ACHN (cell line): ENCODE data around the gene CLEC4F.

Experiments used
- DNase-seq: peaks from one replicate; pipeline ENCODE4 v3.0.0-alpha.2; 2015
- in situ Hi-C: cut with HindIII; loops from 2 replicates; pipeline ENCODE4 v1.10.0; 2017; ENCODE audit warnings: low sequenced_read_pairs, low pct_ligation_motif_present, low pct_unique_long_range_greater_than_20kb

CLEC4F gene

GRCh38 chr2:70796262-70796661 lies 24.1 kb downstream of the CLEC4F start:
- in situ Hi-C loops, result loop anchor here (25.0 kb wide), 1 partner anchor 109 kb away; no protein-coding TSS in a partner anchor
- no peak for DNase-seq

- DNase-seq, result no peak
- in situ Hi-C loops, result loop anchor here (25.0 kb wide), 1 partner anchor 108 kb away; no protein-coding TSS in a partner anchor
Observed at GRCh38 chr2:70795164-70795995, 25.0 kb downstream of the CLEC4F start.

GRCh38 chr2:70793450-70793849 lies 26.9 kb downstream of the CLEC4F start:
- DNase-seq, result no peak
- in situ Hi-C loops, result loop anchor here (25.0 kb wide), 1 partner anchor 106 kb away; no protein-coding TSS in a partner anchor

- in situ Hi-C loops, result loop anchor here (25.0 kb wide), 1 partner anchor 103 kb away; no protein-coding TSS in a partner anchor
- no peak for DNase-seq
Observed at GRCh38 chr2:70790136-70790828, 30.1 kb downstream of the CLEC4F start, which contains the start of gene FIGLA. TSS of gene FIGLA (minus strand) at chr2:70790643. CDS start at chr2:70790638, 5 bp downstream.

- DNase-seq, result peak; percentile 64
- in situ Hi-C loops, result loop anchor here (25.0 kb wide), 1 partner anchor 102 kb away; no protein-coding TSS in a partner anchor
Observed at GRCh38 chr2:70789304-70790135, 30.9 kb downstream of the CLEC4F start.

- in situ Hi-C loops, result loop anchor here (25.0 kb wide), 1 partner anchor 98 kb away; no protein-coding TSS in a partner anchor
- peak; percentile 61 for DNase-seq
Observed at GRCh38 chr2:70785137-70785911, 35.1 kb downstream of the CLEC4F start.

- no peak for DNase-seq
- in situ Hi-C loops, result loop anchor here (25.0 kb wide), 1 partner anchor 97 kb away; no protein-coding TSS in a partner anchor
Observed at GRCh38 chr2:70784320-70784719, 36.1 kb downstream of the CLEC4F start.

- in situ Hi-C loops, result loop anchor here (25.0 kb wide), 1 partner anchor 93 kb away; no protein-coding TSS in a partner anchor
- peak; percentile 14 for DNase-seq
Observed at GRCh38 chr2:70779911-70780545, 40.4 kb downstream of the CLEC4F start.

GRCh38 chr2:70779491-70779890 lies 40.9 kb downstream of the CLEC4F start:
- in situ Hi-C loops, result loop anchor here (25.0 kb wide), 1 partner anchor 92 kb away; no protein-coding TSS in a partner anchor
- no peak for DNase-seq

- no peak for DNase-seq
- in situ Hi-C loops, result loop anchor here (25.0 kb wide), 1 partner anchor 91 kb away; no protein-coding TSS in a partner anchor
Observed at GRCh38 chr2:70778676-70779075, 41.7 kb downstream of the CLEC4F start.

- no peak for DNase-seq
- in situ Hi-C loops, result loop anchor here (25.0 kb wide), 1 partner anchor 90 kb away; no protein-coding TSS in a partner anchor
Observed at GRCh38 chr2:70777450-70777849, 42.9 kb downstream of the CLEC4F start.

GRCh38 chr2:70776266-70776665 lies 44.1 kb downstream of the CLEC4F start:
- in situ Hi-C loops, result loop anchor here (25.0 kb wide), 1 partner anchor 89 kb away; no protein-coding TSS in a partner anchor
- no peak for DNase-seq

- in situ Hi-C loops, result loop anchor here (25.0 kb wide), 1 partner anchor 88 kb away; no protein-coding TSS in a partner anchor
- no peak for DNase-seq
Observed at GRCh38 chr2:70775141-70775540, 45.3 kb downstream of the CLEC4F start.

- in situ Hi-C loops, result no loop called here
- DNase-seq, result no peak
Observed at GRCh38 chr2:70772486-70773155, 47.8 kb downstream of the CLEC4F start.

- DNase-seq, result no peak
- in situ Hi-C loops, result no loop called here
Observed at GRCh38 chr2:70771446-70771845, 49.0 kb downstream of the CLEC4F start.

- DNase-seq, result no peak
- in situ Hi-C loops, result no loop called here
Observed at GRCh38 chr2:70769450-70769849, 50.9 kb downstream of the CLEC4F start.
